A549 (cell line): Measurements from ENCODE around the gene DGCR2. TPM values are rescaled to one million over a fixed set of nuclear protein-coding genes. Genes with fewer than 3 reads are reported as not detected.

Experiments
- ATAC-seq, 2 experiments: fragments of 200-7000 bp in 1 of 2; fragments of >200 bp in 1 of 2; cut with Nextera tagmentation in 1 of 2; cut with Tn5 transposase in 1 of 2; 3 replicates each; pipeline versions ENCODE4 v1.8.0 to v1.9.1; 2018 to 2020; ENCODE audit warnings: mild to moderate bottlenecking in 1 of 2, moderate library complexity in 1 of 2
- CTCF ChIA-PET: fragments of 300-600 bp; sonication (Branson Sonifier 250); formaldehyde crosslinking; extraction: SDS; loops from one replicate; lab custom pipeline; 2021; ENCODE audit warnings: antibody characterized with exemption, inconsistent platforms; lab: Yijun Ruan, JAX
- POLR2A ChIA-PET: fragments of 350-600 bp; formaldehyde crosslinking; extraction: SDS; loops from one replicate; lab custom pipeline; 2021; ENCODE audit warnings: antibody characterized with exemption, inconsistent platforms; lab: Yijun Ruan, JAX
- DNase-seq, 2 experiments: peaks; one replicate each; pipeline versions ENCODE4 v3.0.0 to v3.0.0-alpha.2; 2011 to 2016; ENCODE audit warnings: low read depth in 1 of 2, low spot score in 1 of 2
- FAIRE-seq: peaks from 2 replicates; lab custom pipeline; 2011; peaks lifted over from hg19 to GRCh38; lab: Jason Lieb, UNC
- H3K27ac ChIP-seq, 2 experiments: fragments of >200 bp; sonication (Bioruptor Twin); formaldehyde crosslinking; 3 replicates each; pipeline ENCODE4 v1.5.1; 2016 to 2017
- H3K4me1 ChIP-seq: fragments of >200 bp; sonication (Bioruptor Twin); formaldehyde crosslinking; 3 replicates; pipeline ENCODE4 v1.6.1; 2016
- H3K4me2 ChIP-seq: fragments of >200 bp; sonication (Bioruptor Twin); formaldehyde crosslinking; 3 replicates; pipeline ENCODE4 v1.6.1; 2016
- H3K4me3 ChIP-seq: fragments of >200 bp; sonication (Bioruptor Twin); formaldehyde crosslinking; 3 replicates; pipeline ENCODE4 v1.5.1; 2016
- H3K9me3 ChIP-seq: fragments of >200 bp; sonication (Bioruptor Twin); formaldehyde crosslinking; 3 replicates; pipeline ENCODE4 v1.6.1; 2016
- CBX2 ChIP-seq: fragments of 200-600 bp; sonication (generic); IDR thresholded peaks from 2 replicates; pipeline ENCODE4 v1.6.1; 2016; ENCODE audit warnings: low read depth, mild to moderate bottlenecking, borderline replicate concordance
- CBX8 ChIP-seq: fragments of 200-600 bp; sonication (generic); IDR thresholded peaks from 2 replicates; pipeline ENCODE4 v1.6.1; 2016
- CHD2 ChIP-seq: fragments of 150-350 bp; IDR thresholded peaks from 2 replicates; pipeline ENCODE4 v1.6.1; 2014; ENCODE audit warnings: low read length; ENCODE audit not compliant: partially characterized antibody
- CHD4 ChIP-seq: fragments of 200-600 bp; sonication (generic); IDR thresholded peaks from 2 replicates; pipeline ENCODE4 v1.6.1; 2016; ENCODE audit warnings: antibody characterized with exemption, mild to moderate bottlenecking, borderline replicate concordance
- EHF ChIP-seq: fragments of 250-450 bp; sonication (Bioruptor Pico); IDR thresholded peaks from 2 replicates; pipeline ENCODE4 v1.5.0; 2020; ENCODE audit warnings: mild to moderate bottlenecking
- HEYL ChIP-seq: fragments of 250-450 bp; sonication (Bioruptor Pico); IDR thresholded peaks from 2 replicates; pipeline ENCODE4 v1.8.0; 2021; ENCODE audit warnings: mild to moderate bottlenecking, moderate library complexity
- JUNB ChIP-seq: fragments of >200 bp; sonication (Bioruptor Twin); formaldehyde crosslinking; IDR thresholded peaks from 2 replicates; pipeline ENCODE4 v1.6.1; 2016
- MAZ ChIP-seq: fragments of 150-350 bp; IDR thresholded peaks from 2 replicates; pipeline ENCODE4 v1.6.1; 2014; ENCODE audit warnings: antibody characterized with exemption, low read depth, low read length, borderline replicate concordance
- NFE2L2 ChIP-seq: fragments of 150-350 bp; conservative IDR thresholded peaks from 2 replicates; pipeline ENCODE4 v1.6.1; 2014; ENCODE audit warnings: low read length
- RFX5 ChIP-seq: fragments of 450-650 bp; IDR thresholded peaks from 2 replicates; pipeline ENCODE4 v1.7.1; 2014; ENCODE audit warnings: antibody characterized with exemption, mild to moderate bottlenecking, moderate library complexity
- SREBF2 ChIP-seq: fragments of 450-650 bp; IDR thresholded peaks from 2 replicates; pipeline ENCODE4 v1.6.1; 2014; ENCODE audit warnings: mild to moderate bottlenecking, moderate library complexity
- TFCP2L1 ChIP-seq: fragments of 250-450 bp; sonication (Bioruptor Pico); IDR thresholded peaks from 2 replicates; pipeline ENCODE4 v1.5.0; 2021; ENCODE audit warnings: mild to moderate bottlenecking
- ZNF302 ChIP-seq: fragments of 250-450 bp; sonication (Bioruptor Pico); IDR thresholded peaks from 2 replicates; pipeline ENCODE4 v1.9.0; 2021; ENCODE audit warnings: inconsistent platforms, mild to moderate bottlenecking, moderate library complexity
- ZSCAN20 ChIP-seq: fragments of 250-450 bp; sonication (Bioruptor Pico); IDR thresholded peaks from 2 replicates; pipeline ENCODE4 v1.8.0; 2022; ENCODE audit warnings: mild to moderate bottlenecking, moderate library complexity
- WGBS: methylation state at CpG from one replicate; pipeline ENCODE4 v1.1.6; 2017; ENCODE audit errors: missing lambda C conversion rate; 5-methylcytosine and 5-hydroxymethylcytosine counted together
- polyA plus RNA-seq, 4 experiments: library from polyadenylated mRNA; depleted of rRNA in 3 of 4; stranded (reverse); fragments of >200 nt; fragmentation: RNase III in 1 of 4; extraction: RNeasy Plus Mini Kit Qiagen cat#74134 plus additional on column Dnase treatment in 1 of 4; gene quantifications; 2 replicates in 3 of 4; 3 replicates in 1 of 4; pipeline ENCODE4 v1.2.3, GENCODE V29; 2011 to 2017
- TF ChIP-seq, protein P1 (sequence below): fragments of 250-450 bp; sonication (Bioruptor Pico); IDR thresholded peaks from 2 replicates; pipeline ENCODE4 v1.5.0; 2020; ENCODE audit warnings: low read depth, mild to moderate bottlenecking, moderate library complexity
- TF ChIP-seq, protein P2 (sequence below): fragments of 250-450 bp; sonication (Bioruptor Pico); IDR thresholded peaks from 2 replicates; pipeline ENCODE4 v1.5.0; 2021; ENCODE audit warnings: mild to moderate bottlenecking, moderate library complexity, borderline replicate concordance
- TF ChIP-seq, protein P3 (sequence below): fragments of 200-600 bp; sonication (generic); IDR thresholded peaks from 2 replicates; pipeline ENCODE4 v1.6.1; 2016; ENCODE audit warnings: antibody characterized with exemption, mild to moderate bottlenecking, moderate library complexity
- TF ChIP-seq, protein P4 (sequence below): IDR thresholded peaks from 2 replicates; pipeline ENCODE4 v1.6.1; 2012
- TF ChIP-seq, protein P5 (sequence below): IDR thresholded peaks from 2 replicates; pipeline ENCODE4 v1.6.1; 2012
- TF ChIP-seq, protein P6 (sequence below): fragments of 150-350 bp; IDR thresholded peaks from 2 replicates; pipeline ENCODE4 v1.6.1; 2014; ENCODE audit warnings: low read depth, mild to moderate bottlenecking, low read length

Gene DGCR2
- polyA plus RNA-seq, 2 of the 4 experiments (the other 2 are of a cell fraction): 10.6 to 17.9 TPM

DNA sequence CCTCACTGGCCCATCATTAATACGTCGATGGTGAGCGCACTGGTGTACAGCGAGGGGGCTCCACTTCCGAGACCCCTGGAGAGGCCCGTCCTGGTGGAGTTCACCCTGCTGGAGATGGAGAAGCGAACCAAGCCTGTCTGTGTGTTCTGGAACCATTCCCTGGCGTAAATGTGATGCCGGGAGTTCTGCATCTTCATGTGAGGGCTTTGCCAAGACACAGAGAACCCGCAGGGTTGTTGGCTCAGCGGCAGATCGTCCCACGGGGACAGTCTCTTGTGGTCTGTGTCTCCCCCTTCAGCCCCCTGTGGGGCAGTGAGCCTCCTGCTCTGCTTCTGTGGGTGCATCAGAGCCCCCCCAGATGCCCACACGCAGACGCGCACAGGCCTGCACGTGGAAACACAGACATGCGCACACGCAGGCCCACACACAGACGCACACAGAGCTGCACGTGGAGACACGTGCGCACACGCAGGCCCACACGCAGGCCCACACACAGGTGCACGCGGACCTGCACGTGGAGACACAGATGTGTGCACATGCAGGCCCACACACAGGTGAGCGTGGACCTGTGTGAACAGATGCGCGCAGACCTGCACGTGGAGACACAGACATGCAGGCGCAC is 130.3 kb downstream of the DGCR2 start:
- POLR2A ChIA-PET: no interaction called here
- no peak for ATAC-seq
- Histone ChIP-seq H3K4me3 (no peak overlapping the region), H3K4me2 (no peak overlapping the region), H3K9me3 (no peaks in the 10 kb centered on the region), H3K4me1 (peaks cover 11% of the 10 kb centered on the region), H3K27ac (no peak overlapping the region)
- no peak for DNase-seq
- CTCF ChIA-PET: no interaction called here
- TF ChIP-seq, protein P1, sequence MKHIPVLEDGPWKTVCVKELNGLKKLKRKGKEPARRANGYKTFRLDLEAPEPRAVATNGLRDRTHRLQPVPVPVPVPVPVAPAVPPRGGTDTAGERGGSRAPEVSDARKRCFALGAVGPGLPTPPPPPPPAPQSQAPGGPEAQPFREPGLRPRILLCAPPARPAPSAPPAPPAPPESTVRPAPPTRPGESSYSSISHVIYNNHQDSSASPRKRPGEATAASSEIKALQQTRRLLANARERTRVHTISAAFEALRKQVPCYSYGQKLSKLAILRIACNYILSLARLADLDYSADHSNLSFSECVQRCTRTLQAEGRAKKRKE (CRISPR knock-in tag): no peak
- no peak for TF ChIP-seq CHD2
- no peak for TF ChIP-seq CBX8
- TF ChIP-seq, protein P2, sequence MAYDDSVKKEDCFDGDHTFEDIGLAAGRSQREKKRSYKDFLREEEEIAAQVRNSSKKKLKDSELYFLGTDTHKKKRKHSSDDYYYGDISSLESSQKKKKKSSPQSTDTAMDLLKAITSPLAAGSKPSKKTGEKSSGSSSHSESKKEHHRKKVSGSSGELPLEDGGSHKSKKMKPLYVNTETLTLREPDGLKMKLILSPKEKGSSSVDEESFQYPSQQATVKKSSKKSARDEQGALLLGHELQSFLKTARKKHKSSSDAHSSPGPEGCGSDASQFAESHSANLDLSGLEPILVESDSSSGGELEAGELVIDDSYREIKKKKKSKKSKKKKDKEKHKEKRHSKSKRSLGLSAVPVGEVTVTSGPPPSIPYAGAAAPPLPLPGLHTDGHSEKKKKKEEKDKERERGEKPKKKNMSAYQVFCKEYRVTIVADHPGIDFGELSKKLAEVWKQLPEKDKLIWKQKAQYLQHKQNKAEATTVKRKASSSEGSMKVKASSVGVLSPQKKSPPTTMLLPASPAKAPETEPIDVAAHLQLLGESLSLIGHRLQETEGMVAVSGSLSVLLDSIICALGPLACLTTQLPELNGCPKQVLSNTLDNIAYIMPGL: no peak
- TF ChIP-seq ZSCAN20 (CRISPR knock-in tag): no peak
- TF ChIP-seq CHD4: no peak
- no peak for TF ChIP-seq CBX2
- 92% methylated on average over 13 of the region's 33 CpGs for WGBS
- no peak for FAIRE-seq

DNA sequence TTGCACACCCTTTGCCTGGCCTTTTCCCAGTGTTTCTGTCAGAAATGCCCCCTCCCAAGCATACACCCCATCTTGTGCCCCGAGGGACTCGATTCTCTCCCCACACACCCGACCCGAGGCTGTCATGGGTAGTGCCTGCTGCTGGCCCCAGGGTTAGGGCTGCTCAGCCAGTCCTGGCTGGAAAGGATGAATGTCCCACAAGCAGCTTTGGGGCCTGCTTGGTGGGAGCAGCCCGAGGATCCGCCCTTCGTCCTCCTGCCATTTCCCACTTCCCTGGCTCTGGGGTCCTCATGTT is 131.1 kb downstream of the DGCR2 start:
- FAIRE-seq (no peak), DNase-seq (no peak), ATAC-seq (no peak)
- H3K27ac ChIP-seq: no peak overlapping the region
- TF ChIP-seq MAZ (no peak), RFX5 (no peak), TFCP2L1 (CRISPR knock-in tag) (no peak), SREBF2 (no peak)
- no peak overlapping the region for H3K4me2 ChIP-seq
- peaks cover 11% of the 10 kb centered on the region for H3K4me1 ChIP-seq
- WGBS: 91% methylated on average over 7 of the region's 7 CpGs
- ChIA-PET CTCF (no interaction called here), POLR2A (no interaction called here)
- H3K4me3 ChIP-seq: no peak overlapping the region
- no peaks in the 10 kb centered on the region for H3K9me3 ChIP-seq

DNA sequence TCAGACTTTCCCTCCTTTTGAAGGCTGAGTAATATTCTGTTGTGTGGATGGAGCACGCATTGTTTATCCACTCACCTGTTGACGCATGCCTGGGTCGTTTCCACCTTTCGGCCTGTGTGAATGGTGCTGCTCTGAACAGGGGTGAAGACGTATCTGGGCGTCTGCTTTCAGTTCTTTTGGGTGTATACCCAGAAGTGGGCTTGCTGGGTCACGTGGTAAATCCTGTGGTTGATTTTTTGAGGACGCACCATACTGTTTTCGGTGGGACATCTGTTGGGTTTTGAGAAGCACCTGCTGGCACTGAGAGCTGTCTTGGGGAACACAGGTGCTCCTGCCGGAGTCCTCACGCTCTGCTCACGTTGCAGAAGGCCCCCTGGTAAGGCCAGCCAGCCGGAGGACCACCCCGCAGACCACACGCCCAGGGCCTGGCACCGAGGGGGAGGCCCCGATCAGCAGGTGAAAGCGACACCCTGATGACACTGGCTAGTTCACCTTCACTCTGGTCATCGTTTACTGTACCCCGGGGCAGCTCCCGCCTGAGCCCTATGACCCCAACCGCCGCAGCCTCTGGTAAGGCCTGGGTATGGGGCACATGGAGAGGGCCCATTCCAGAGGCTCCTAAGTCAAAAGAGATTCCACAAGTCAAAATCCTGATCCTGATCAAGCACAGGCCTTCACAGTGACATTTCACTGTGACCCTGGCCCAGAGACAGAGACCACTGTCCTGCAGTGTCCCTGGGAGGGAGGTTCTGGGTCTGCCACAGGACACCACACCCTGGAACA is 131.7 kb downstream of the DGCR2 start:
- no peaks in the 10 kb centered on the region for H3K9me3 ChIP-seq
- DNase-seq (no peak), ATAC-seq (no peak)
- H3K4me2 ChIP-seq: no peak overlapping the region
- 90% methylated on average over 9 of the region's 23 CpGs for WGBS
- H3K4me3 ChIP-seq: no peak overlapping the region
- POLR2A ChIA-PET: no interaction called here
- CTCF ChIA-PET: no interaction called here
- no peak for TF ChIP-seq ZNF302 (CRISPR knock-in tag)
- TF ChIP-seq, protein P3, sequence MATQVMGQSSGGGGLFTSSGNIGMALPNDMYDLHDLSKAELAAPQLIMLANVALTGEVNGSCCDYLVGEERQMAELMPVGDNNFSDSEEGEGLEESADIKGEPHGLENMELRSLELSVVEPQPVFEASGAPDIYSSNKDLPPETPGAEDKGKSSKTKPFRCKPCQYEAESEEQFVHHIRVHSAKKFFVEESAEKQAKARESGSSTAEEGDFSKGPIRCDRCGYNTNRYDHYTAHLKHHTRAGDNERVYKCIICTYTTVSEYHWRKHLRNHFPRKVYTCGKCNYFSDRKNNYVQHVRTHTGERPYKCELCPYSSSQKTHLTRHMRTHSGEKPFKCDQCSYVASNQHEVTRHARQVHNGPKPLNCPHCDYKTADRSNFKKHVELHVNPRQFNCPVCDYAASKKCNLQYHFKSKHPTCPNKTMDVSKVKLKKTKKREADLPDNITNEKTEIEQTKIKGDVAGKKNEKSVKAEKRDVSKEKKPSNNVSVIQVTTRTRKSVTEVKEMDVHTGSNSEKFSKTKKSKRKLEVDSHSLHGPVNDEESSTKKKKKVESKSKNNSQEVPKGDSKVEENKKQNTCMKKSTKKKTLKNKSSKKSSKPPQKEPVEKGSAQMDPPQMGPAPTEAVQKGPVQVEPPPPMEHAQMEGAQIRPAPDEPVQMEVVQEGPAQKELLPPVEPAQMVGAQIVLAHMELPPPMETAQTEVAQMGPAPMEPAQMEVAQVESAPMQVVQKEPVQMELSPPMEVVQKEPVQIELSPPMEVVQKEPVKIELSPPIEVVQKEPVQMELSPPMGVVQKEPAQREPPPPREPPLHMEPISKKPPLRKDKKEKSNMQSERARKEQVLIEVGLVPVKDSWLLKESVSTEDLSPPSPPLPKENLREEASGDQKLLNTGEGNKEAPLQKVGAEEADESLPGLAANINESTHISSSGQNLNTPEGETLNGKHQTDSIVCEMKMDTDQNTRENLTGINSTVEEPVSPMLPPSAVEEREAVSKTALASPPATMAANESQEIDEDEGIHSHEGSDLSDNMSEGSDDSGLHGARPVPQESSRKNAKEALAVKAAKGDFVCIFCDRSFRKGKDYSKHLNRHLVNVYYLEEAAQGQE: no peak
- TF ChIP-seq HEYL (CRISPR knock-in tag): no peak
- TF ChIP-seq EHF (CRISPR knock-in tag): no peak
- TF ChIP-seq, protein P4, sequence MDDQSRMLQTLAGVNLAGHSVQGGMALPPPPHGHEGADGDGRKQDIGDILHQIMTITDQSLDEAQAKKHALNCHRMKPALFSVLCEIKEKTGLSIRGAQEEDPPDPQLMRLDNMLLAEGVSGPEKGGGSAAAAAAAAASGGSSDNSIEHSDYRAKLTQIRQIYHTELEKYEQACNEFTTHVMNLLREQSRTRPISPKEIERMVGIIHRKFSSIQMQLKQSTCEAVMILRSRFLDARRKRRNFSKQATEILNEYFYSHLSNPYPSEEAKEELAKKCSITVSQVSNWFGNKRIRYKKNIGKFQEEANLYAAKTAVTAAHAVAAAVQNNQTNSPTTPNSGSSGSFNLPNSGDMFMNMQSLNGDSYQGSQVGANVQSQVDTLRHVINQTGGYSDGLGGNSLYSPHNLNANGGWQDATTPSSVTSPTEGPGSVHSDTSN: no peak
- TF ChIP-seq CBX2: no peak
- TF ChIP-seq, protein P5, sequence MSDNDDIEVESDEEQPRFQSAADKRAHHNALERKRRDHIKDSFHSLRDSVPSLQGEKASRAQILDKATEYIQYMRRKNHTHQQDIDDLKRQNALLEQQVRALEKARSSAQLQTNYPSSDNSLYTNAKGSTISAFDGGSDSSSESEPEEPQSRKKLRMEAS: no peak
- no peak for TF ChIP-seq NFE2L2
- TF ChIP-seq JUNB: no peak
- TF ChIP-seq, protein P6, sequence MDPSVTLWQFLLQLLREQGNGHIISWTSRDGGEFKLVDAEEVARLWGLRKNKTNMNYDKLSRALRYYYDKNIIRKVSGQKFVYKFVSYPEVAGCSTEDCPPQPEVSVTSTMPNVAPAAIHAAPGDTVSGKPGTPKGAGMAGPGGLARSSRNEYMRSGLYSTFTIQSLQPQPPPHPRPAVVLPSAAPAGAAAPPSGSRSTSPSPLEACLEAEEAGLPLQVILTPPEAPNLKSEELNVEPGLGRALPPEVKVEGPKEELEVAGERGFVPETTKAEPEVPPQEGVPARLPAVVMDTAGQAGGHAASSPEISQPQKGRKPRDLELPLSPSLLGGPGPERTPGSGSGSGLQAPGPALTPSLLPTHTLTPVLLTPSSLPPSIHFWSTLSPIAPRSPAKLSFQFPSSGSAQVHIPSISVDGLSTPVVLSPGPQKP: no peak
- TF ChIP-seq, all 56 proteins: peak for 0
- H3K27ac ChIP-seq: no peak overlapping the region
- peaks cover 11% of the 10 kb centered on the region for H3K4me1 ChIP-seq
- no peak for FAIRE-seq
